GM18873 (cell line): ENCODE data around the gene CDC42EP2.

Source experiments
- ATAC-seq: cut with Tn5 transposase; IDR thresholded peaks from one replicate; pipeline ENCODE4 v1.9.1; 2021; ENCODE audit warnings: mild to moderate bottlenecking, moderate library complexity, moderate number of reproducible peaks; ENCODE audit not compliant: unreplicated experiment, low FRiP score

Gene CDC42EP2

GRCh38 chr11:65314501-65315203 is at the start of gene CDC42EP2:
TSS of gene CDC42EP2 (plus strand) at chr11:65314866. CDS start at chr11:65320899, 6,033 bp downstream.
- ATAC-seq, result no peak

GRCh38 chr11:65266210-65266609 is 48.5 kb upstream of the CDC42EP2 start:
- ATAC-seq, result no peak

GRCh38 chr11:65274735-65275682 is 39.7 kb upstream of the CDC42EP2 start:
- ATAC-seq, result no peak

GRCh38 chr11:65275906-65276305 is 38.8 kb upstream of the CDC42EP2 start:
- no peak for ATAC-seq

GRCh38 chr11:65277631-65278277 is 36.9 kb upstream of the CDC42EP2 start:
- ATAC-seq, result no peak

GRCh38 chr11:65278356-65278755 is 36.3 kb upstream of the CDC42EP2 start:
- no peak for ATAC-seq

GRCh38 chr11:65279279-65279678 is 35.4 kb upstream of the CDC42EP2 start:
- no peak for ATAC-seq

- ATAC-seq, result no peak
Measured at GRCh38 chr11:65279741-65280440, 34.8 kb upstream of the CDC42EP2 start.

GRCh38 chr11:65280646-65281045 is 34.0 kb upstream of the CDC42EP2 start:
- no peak for ATAC-seq

GRCh38 chr11:65286686-65287085 is 28.0 kb upstream of the CDC42EP2 start:
- ATAC-seq, result no peak

GRCh38 chr11:65287601-65288000 is 27.1 kb upstream of the CDC42EP2 start:
- ATAC-seq, result no peak

- ATAC-seq, result no peak
Measured at GRCh38 chr11:65288706-65289536, 25.7 kb upstream of the CDC42EP2 start.

- ATAC-seq, result no peak
Measured at GRCh38 chr11:65290448-65291165, 24.1 kb upstream of the CDC42EP2 start.

- no peak for ATAC-seq
Measured at GRCh38 chr11:65291613-65292012, 23.1 kb upstream of the CDC42EP2 start.

- no peak for ATAC-seq
Measured at GRCh38 chr11:65292890-65293289, 21.8 kb upstream of the CDC42EP2 start.

- no peak for ATAC-seq
Measured at GRCh38 chr11:65293909-65294381, 20.7 kb upstream of the CDC42EP2 start.

- ATAC-seq, result no peak
Measured at GRCh38 chr11:65295001-65295400, 19.7 kb upstream of the CDC42EP2 start.

GRCh38 chr11:65295571-65296341 is 18.9 kb upstream of the CDC42EP2 start:
- no peak for ATAC-seq
